GOT3 (cell line): ENCODE results near the gene PACC1.

Experiments
- DNase-seq: peaks from one replicate; lab custom pipeline; 2025; ENCODE audit warnings: mixed read lengths; lab: John Stamatoyannopoulos, UW

PACC1 gene

GRCh38 chr1:212437179-212437798 lies 22.6 kb upstream of the PACC1 start:
- no peak for DNase-seq

GRCh38 chr1:212434992-212435391 lies 20.3 kb upstream of the PACC1 start:
- no peak for DNase-seq

GRCh38 chr1:212433577-212434462 lies 19.1 kb upstream of the PACC1 start:
- DNase-seq = no peak

- peak; percentile 21 for DNase-seq
Observed at GRCh38 chr1:212432661-212433576, 18.2 kb upstream of the PACC1 start, which contains the start of gene NENF. Gene NENF (plus strand): TSS chr1:212432920. CDS start chr1:212432944, 24 bp downstream.

- DNase-seq = no peak
Observed at GRCh38 chr1:212432272-212432660, 17.6 kb upstream of the PACC1 start.

GRCh38 chr1:212431644-212432043 lies 17.0 kb upstream of the PACC1 start:
- DNase-seq = no peak

- DNase-seq = no peak
Observed at GRCh38 chr1:212430955-212431394, 16.3 kb upstream of the PACC1 start.

GRCh38 chr1:212430416-212430815 lies 15.7 kb upstream of the PACC1 start:
- DNase-seq = no peak

GRCh38 chr1:212428496-212428895 lies 13.8 kb upstream of the PACC1 start:
- no peak for DNase-seq

- DNase-seq = no peak
Observed at GRCh38 chr1:212423879-212424278, 9.2 kb upstream of the PACC1 start.

- no peak for DNase-seq
Observed at GRCh38 chr1:212421165-212421564, 6.5 kb upstream of the PACC1 start.

GRCh38 chr1:212415107-212415841 lies 588 bp upstream of the PACC1 start:
- no peak for DNase-seq

- no peak for DNase-seq
Observed at GRCh38 chr1:212413902-212414327, 771 bp downstream of the PACC1 start.

- no peak for DNase-seq
Observed at GRCh38 chr1:212412374-212412773, 2.3 kb downstream of the PACC1 start.

- no peak for DNase-seq
Observed at GRCh38 chr1:212410231-212410820, 4.4 kb downstream of the PACC1 start.

- no peak for DNase-seq
Observed at GRCh38 chr1:212402666-212403321, 11.9 kb downstream of the PACC1 start.

GRCh38 chr1:212401838-212402582 lies 12.7 kb downstream of the PACC1 start:
- no peak for DNase-seq

GRCh38 chr1:212401042-212401441 lies 13.6 kb downstream of the PACC1 start:
- no peak for DNase-seq

GRCh38 chr1:212397171-212397570 lies 17.5 kb downstream of the PACC1 start:
- no peak for DNase-seq

GRCh38 chr1:212396638-212397037 lies 18.0 kb downstream of the PACC1 start:
- no peak for DNase-seq
